ENCODE data around the gene RALGPS1.

- no peak for TF ChIP-seq CTCF (IDR thresholded peaks at IDR 0.05)
- no peak for TF ChIP-seq EP300 (IDR thresholded peaks at IDR 0.05)
- no peak for TF ChIP-seq NPAS2 (CRISPR knock-in tag; IDR thresholded peaks at IDR 0.05; ENCODE audit: borderline replicate concordance)
- TF ChIP-seq CEBPB (IDR thresholded peaks at IDR 0.05) = no peak
- no peak for TF ChIP-seq NR3C1 (IDR thresholded peaks at IDR 0.05)
- no peak for TF ChIP-seq MYC (IDR thresholded peaks at IDR 0.05; ENCODE audit: borderline replicate concordance, low read length)
- TF ChIP-seq CHD2 (IDR thresholded peaks at IDR 0.05; ENCODE audit: low read length, partially characterized antibody) = no peak
- no peak for TF ChIP-seq POLR2A (IDR thresholded peaks at IDR 0.05; ENCODE audit: low read length)
- TF ChIP-seq E2F6 (IDR thresholded peaks at IDR 0.05; ENCODE audit: borderline replicate concordance, low read depth) = no peak
- no peak for TF ChIP-seq PHF8 (IDR thresholded peaks at IDR 0.05; ENCODE audit: borderline replicate concordance, low read depth)
- TF ChIP-seq RNF2 (IDR thresholded peaks at IDR 0.05; ENCODE audit: borderline replicate concordance, low read depth) = no peak
Observed at GRCh38 chr9:127219520-127219919, 304.9 kb downstream of the RALGPS1 start.

Data from A549 (cell line).